ENCODE results near the gene PAFAH1B2.
A peak's percentile ranks its signal among the peaks of the same experiment; 100 is the strongest.

PAFAH1B2 gene

DNA sequence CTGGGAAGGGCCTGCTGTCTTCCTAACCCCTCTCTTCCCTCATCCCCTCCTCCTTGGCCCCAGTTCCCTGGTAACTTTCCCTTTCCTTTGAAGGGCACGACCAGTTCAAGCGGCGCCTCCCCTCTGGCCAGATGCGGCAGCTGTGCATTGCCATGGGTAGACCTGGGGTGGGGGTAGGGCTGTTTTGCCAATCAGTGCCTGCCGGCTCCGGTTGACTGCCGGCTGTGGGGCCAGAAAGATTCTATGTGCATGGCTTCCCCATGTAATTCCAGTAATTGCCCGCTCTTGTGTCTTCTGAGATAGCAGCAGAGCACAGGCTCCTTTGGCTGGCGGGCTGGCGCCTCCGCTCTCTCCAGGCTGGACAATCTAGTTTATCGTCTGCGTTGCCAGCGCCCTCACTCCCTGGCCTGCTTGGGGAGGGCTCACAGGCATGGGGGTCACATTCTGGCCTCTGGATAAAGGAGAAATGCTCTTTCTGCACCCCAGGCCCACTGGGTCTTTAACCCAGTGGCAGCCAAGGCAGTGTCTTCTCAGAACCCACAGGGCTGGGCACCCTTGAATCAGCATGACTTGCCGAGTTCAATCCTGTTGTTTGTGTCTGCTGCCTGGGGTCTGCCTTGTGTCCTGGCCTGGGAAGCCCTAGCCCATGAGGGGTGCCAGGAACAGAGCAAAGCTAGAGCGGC lies 43.9 kb downstream of the PAFAH1B2 start:
- TF ChIP-seq, protein P1, sequence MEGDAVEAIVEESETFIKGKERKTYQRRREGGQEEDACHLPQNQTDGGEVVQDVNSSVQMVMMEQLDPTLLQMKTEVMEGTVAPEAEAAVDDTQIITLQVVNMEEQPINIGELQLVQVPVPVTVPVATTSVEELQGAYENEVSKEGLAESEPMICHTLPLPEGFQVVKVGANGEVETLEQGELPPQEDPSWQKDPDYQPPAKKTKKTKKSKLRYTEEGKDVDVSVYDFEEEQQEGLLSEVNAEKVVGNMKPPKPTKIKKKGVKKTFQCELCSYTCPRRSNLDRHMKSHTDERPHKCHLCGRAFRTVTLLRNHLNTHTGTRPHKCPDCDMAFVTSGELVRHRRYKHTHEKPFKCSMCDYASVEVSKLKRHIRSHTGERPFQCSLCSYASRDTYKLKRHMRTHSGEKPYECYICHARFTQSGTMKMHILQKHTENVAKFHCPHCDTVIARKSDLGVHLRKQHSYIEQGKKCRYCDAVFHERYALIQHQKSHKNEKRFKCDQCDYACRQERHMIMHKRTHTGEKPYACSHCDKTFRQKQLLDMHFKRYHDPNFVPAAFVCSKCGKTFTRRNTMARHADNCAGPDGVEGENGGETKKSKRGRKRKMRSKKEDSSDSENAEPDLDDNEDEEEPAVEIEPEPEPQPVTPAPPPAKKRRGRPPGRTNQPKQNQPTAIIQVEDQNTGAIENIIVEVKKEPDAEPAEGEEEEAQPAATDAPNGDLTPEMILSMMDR (IDR thresholded peaks at IDR 0.05; ENCODE audit: extremely low read depth, insufficient read depth, missing control alignments), result no peak
- in situ Hi-C loops (cut with MboI; ENCODE audit: low pct_unique_long_range_greater_than_20kb, low sequenced_read_pairs, unreplicated experiment), result no loop called here
- peak; percentile 20 for DNase-seq (ENCODE audit: low spot score)

DNA sequence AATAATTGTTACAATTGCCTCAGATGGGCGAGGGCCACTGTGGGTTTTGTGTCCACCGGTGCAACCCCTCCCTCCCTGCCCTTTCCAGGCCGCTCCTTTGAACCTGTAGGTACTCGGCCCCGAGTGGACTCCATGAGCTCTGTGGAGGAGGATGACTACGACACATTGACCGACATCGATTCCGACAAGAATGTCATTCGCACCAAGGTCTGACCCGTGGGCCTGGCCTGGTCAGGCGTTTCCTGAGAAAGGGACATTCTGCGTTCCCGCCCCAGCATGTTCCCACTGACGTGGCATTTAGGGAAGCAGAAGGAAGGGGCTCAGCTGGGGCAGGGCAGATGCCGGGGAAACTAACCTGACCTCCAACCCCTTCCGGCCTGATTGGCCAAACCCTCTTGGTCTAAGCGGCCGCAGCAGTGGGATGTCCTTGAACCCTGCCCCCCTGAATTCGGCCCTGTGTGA lies 44.6 kb downstream of the PAFAH1B2 start:
- peak; percentile 21 for DNase-seq (ENCODE audit: low spot score)
- in situ Hi-C loops (cut with MboI; ENCODE audit: low pct_unique_long_range_greater_than_20kb, low sequenced_read_pairs, unreplicated experiment), result no loop called here

DNA sequence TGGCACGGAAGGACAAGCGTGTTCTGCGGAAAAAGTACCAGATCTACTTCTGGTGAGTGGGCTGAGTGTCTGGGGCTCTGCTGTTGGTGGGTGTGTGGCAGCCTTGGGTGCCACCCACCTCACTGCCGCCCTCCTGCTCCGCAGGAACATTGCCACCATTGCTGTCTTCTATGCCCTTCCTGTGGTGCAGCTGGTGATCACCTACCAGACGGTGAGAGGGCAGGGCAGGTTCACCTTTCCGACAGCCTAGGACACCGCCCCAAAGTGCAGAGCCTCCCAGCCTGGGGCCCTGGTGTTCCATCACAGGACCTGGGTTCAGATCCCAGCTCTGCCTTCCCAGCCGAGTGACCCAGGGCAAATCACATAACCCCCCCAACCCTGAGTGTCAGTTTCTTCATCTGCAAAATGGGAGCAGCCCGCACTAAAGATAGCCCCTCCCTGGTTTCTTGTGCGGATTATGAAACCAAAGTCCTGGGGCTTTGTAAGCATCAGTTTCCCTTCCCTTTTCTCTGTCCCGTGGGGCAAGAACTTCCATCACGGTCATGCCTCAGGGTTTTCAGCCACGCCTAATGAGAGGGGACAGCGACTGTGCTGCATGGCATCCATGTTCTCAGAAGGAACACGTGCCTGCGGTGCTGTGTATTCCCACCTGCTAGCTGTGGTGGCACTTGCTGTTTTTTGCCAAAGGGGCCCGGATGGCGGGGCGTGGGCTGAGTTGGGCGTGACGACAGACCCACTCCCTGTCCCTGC lies 45.3 kb downstream of the PAFAH1B2 start:
- in situ Hi-C loops (cut with MboI; ENCODE audit: low pct_unique_long_range_greater_than_20kb, low sequenced_read_pairs, unreplicated experiment), result no loop called here
- DNase-seq (ENCODE audit: low spot score), result peak; percentile 60
- TF ChIP-seq, protein P1 (IDR thresholded peaks at IDR 0.05; ENCODE audit: extremely low read depth, insufficient read depth, missing control alignments), result no peak

More for the DNA sequence above, 44.6 kb downstream of the PAFAH1B2 start:
- TF ChIP-seq, protein P1 (IDR thresholded peaks at IDR 0.05; ENCODE audit: extremely low read depth, insufficient read depth, missing control alignments), result no peak

DNA sequence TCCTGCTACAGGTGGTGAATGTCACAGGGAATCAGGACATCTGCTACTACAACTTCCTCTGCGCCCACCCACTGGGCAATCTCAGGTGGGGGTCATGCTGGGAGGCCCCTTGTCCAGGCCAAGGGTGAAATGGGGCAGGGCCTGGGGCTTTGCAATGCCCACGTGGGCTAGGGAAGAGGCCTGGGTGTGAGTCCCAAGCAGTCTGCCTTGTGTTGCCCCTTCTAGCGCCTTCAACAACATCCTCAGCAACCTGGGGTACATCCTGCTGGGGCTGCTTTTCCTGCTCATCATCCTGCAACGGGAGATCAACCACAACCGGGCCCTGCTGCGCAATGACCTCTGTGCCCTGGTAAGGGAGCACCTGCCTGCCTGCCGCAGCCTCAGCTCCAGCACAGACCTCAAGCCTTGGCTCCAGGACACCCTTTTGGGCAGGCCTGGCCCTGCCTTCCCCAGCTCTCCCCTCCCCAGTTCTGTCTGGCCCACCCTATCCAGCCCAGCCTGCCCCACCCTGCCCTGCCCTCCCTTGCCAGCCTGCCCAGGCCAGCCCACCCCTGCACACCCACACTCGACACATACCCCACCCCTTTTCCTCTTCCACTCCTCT lies 46.0 kb downstream of the PAFAH1B2 start:
- DNase-seq (ENCODE audit: low spot score), result no peak
- TF ChIP-seq, protein P1 (IDR thresholded peaks at IDR 0.05; ENCODE audit: extremely low read depth, insufficient read depth, missing control alignments), result no peak
- in situ Hi-C loops (cut with MboI; ENCODE audit: low pct_unique_long_range_greater_than_20kb, low sequenced_read_pairs, unreplicated experiment), result no loop called here

DNA sequence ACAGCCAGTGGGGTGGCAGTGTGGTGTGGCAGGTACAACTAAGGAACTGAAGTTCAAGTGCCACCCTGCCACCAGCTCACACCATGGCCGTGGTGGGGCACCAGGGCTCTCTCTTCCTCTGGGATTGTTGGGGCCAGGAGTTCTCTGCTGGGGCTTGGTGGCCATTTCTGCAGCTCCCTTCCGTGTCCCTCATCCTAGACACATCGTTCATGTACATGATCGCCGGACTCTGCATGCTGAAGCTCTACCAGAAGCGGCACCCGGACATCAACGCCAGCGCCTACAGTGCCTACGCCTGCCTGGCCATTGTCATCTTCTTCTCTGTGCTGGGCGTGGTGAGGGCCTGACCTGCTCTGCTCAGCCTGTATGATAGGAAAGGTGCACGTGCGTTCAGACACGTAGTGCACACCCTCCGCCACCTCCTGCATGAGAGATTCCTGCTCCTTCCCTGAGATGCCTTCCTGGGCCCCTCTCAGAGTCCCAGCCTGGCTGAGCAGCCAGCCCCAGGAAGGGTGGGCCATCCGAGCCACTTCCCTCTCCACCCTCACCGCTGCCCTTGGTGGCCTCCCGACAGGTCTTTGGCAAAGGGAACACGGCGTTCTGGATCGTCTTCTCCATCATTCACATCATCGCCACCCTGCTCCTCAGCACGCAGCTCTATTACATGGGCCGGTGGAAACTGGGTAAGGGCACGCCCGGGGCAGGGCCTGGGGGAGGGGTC lies 47.8 kb downstream of the PAFAH1B2 start:
- TF ChIP-seq, protein P1 (IDR thresholded peaks at IDR 0.05; ENCODE audit: extremely low read depth, insufficient read depth, missing control alignments), result no peak
- in situ Hi-C loops (cut with MboI; ENCODE audit: low pct_unique_long_range_greater_than_20kb, low sequenced_read_pairs, unreplicated experiment), result no loop called here
- no peak for DNase-seq (ENCODE audit: low spot score)

DNA sequence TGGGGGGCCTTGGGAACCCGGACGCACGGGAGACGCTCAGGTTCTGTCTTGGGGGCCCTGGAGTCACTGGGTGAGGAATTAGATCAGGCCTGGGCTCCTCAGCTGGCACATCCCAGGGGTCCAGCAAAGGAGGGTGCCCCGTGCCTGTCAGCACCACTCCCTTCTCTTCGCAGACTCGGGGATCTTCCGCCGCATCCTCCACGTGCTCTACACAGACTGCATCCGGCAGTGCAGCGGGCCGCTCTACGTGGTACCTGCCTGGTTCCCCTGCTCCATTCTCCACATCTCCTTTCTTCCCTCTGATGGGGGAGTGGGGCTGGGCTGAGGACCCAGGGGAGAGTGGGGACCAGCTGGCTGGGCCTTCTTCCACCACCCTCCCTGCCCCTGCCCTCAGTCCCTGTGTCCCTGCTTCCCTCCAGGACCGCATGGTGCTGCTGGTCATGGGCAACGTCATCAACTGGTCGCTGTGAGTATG lies 48.4 kb downstream of the PAFAH1B2 start:
- DNase-seq (ENCODE audit: low spot score), result no peak
- in situ Hi-C loops (cut with MboI; ENCODE audit: low pct_unique_long_range_greater_than_20kb, low sequenced_read_pairs, unreplicated experiment), result no loop called here
- TF ChIP-seq, protein P1 (IDR thresholded peaks at IDR 0.05; ENCODE audit: extremely low read depth, insufficient read depth, missing control alignments), result no peak
